ENCODE data around the gene TOMM70. TPM values are rescaled to one million over a fixed set of nuclear protein-coding genes. Genes with fewer than 3 reads are reported as not detected.
A peak's percentile ranks its signal among the peaks of the same experiment; 100 is the strongest.

The TOMM70 gene
- polyA plus RNA-seq, 2 of the 4 experiments (the other 2 are of a cell fraction) = 49.3 to 61.8 TPM

DNA sequence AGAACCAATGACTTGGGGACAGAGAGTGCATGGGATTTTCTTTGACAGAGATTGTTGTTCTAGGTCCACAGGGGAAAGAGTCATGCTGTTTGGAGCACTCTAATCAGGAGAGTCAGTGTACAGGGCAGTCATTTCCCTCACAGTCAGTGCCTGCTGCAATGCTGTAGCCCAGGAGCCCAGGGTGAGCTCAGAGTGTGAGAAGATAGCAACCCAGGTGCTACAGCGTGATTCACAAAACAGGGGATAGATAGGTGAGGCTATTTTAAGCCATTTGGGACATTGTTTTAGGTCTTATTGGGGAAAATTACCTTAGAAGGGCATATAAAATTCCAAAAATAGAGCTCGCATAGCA lies 37.7 kb upstream of the TOMM70 start:
- no peaks in the 10 kb centered on the region for H3K4me1 ChIP-seq
- TF ChIP-seq NR3C1 (IDR thresholded peaks at IDR 0.05) = no peak
- no peak for TF ChIP-seq POLR2AphosphoS2 (conservative IDR thresholded peaks at IDR 0.05; ENCODE audit: low read length)
- no peak for TF ChIP-seq CHD2 (IDR thresholded peaks at IDR 0.05; ENCODE audit: low read length, partially characterized antibody)
- TF ChIP-seq, protein P1, sequence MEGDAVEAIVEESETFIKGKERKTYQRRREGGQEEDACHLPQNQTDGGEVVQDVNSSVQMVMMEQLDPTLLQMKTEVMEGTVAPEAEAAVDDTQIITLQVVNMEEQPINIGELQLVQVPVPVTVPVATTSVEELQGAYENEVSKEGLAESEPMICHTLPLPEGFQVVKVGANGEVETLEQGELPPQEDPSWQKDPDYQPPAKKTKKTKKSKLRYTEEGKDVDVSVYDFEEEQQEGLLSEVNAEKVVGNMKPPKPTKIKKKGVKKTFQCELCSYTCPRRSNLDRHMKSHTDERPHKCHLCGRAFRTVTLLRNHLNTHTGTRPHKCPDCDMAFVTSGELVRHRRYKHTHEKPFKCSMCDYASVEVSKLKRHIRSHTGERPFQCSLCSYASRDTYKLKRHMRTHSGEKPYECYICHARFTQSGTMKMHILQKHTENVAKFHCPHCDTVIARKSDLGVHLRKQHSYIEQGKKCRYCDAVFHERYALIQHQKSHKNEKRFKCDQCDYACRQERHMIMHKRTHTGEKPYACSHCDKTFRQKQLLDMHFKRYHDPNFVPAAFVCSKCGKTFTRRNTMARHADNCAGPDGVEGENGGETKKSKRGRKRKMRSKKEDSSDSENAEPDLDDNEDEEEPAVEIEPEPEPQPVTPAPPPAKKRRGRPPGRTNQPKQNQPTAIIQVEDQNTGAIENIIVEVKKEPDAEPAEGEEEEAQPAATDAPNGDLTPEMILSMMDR (IDR thresholded peaks at IDR 0.05) = no peak
- no peak for TF ChIP-seq ZNF302 (CRISPR knock-in tag; IDR thresholded peaks at IDR 0.05)
- TF ChIP-seq RCOR1 (IDR thresholded peaks at IDR 0.05; ENCODE audit: low read depth, low read length) = no peak
- no peak for TF ChIP-seq FOSB (CRISPR knock-in tag; IDR thresholded peaks at IDR 0.05)
- no peak for TF ChIP-seq CHD4 (IDR thresholded peaks at IDR 0.05; ENCODE audit: borderline replicate concordance)
- TF ChIP-seq ELK1 (IDR thresholded peaks at IDR 0.05; ENCODE audit: low read depth, low read length) = no peak
- no peak for TF ChIP-seq ATOH8 (CRISPR knock-in tag; IDR thresholded peaks at IDR 0.05; ENCODE audit: low read depth)
- DNase-seq (ENCODE audit: low read depth in 1 of 2, low spot score in 1 of 2) (no peak), FAIRE-seq (no peak), ATAC-seq (no peak)
- H3K9me3 ChIP-seq = peaks cover 7% of the 10 kb centered on the region; the same call in 1 of the 3 replicates
- no peak overlapping the region for H3K4me3 ChIP-seq
- H3K4me2 ChIP-seq = no peak overlapping the region
- POLR2A ChIA-PET = interaction anchor here (0.5 kb wide), 1 partner anchor 1122 kb away, joined by 4 read pairs; no protein-coding TSS in a partner anchor
- WGBS (ENCODE audit: missing lambda C conversion rate) = 68% methylated on average over 2 of the region's 2 CpGs
- CTCF ChIA-PET = no interaction called here
- no peak overlapping the region for H3K27ac ChIP-seq

DNA sequence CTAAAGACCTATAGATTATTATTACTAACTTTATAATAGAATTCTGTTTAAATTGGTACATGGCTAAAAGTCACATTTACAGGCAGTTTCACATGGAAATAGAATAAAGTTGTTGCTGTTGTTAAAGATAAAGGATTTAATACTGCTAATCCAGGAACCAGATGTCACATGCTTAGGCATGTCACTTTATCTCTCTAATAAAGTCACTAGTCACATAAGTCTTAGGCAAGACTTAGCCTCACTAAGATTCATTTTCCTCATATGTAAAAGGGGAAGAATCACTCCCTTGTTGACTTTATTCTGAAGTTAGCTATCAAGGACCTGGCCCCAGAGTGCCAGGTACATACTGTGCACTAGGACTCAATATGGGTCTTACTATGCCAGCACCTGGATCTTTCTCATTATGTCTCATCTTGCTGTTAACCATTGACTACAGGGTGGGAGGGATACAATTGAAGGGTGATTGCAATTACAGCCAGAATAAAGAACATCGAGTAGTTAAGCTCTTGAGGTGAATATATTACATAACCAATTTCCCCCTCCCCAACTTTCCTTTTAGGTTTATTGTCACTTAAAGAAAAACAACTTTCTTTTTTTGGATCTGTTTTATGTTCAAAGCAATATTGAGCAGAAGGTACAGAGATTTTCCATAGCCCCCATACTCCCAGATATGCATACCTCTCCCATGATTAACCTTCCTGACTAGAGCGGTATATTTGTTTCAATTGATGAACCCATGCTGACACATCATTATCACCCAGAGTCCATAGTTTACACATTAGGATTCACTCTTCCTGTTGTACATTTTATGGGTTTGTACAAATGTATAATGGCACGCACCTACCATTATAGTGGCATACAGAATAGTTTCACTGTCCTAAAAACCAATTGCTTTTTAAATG lies 37.1 kb upstream of the TOMM70 start:
- H3K27ac ChIP-seq = no peak overlapping the region
- H3K4me1 ChIP-seq = no peaks in the 10 kb centered on the region
- H3K4me3 ChIP-seq = no peak overlapping the region
- no peak overlapping the region for H3K4me2 ChIP-seq
- ChIA-PET POLR2A (no interaction called here), CTCF (no interaction called here)
- peaks cover 7% of the 10 kb centered on the region; the same call in 1 of the 3 replicates for H3K9me3 ChIP-seq
- ATAC-seq = no peak
- DNase-seq (ENCODE audit: low read depth in 1 of 2, low spot score in 1 of 2) = no peak
- TF ChIP-seq MAFK (IDR thresholded peaks at IDR 0.05; ENCODE audit: partially characterized antibody) = peak; percentile 5
- no peak for TF ChIP-seq JUNB (IDR thresholded peaks at IDR 0.05)
- no peak for TF ChIP-seq NR3C1 (IDR thresholded peaks at IDR 0.05)
- no peak for FAIRE-seq
- WGBS (ENCODE audit: missing lambda C conversion rate) = 62% methylated on average over 3 of the region's 3 CpGs

- Histone ChIP-seq H3K9me3 (peaks cover 7% of the 10 kb centered on the region; the same call in 1 of the 3 replicates), H3K4me3 (no peak overlapping the region), H3K4me1 (no peaks in the 10 kb centered on the region), H3K27ac (no peak overlapping the region), H3K4me2 (no peak overlapping the region)
- ChIA-PET CTCF (no interaction called here), POLR2A (no interaction called here)
- DNase-seq (ENCODE audit: low read depth in 1 of 2, low spot score in 1 of 2) = no peak
- peak; percentile 39 for FAIRE-seq
- WGBS (ENCODE audit: missing lambda C conversion rate) = 65% methylated on average over 2 of the region's 2 CpGs
- ATAC-seq = no peak
- TF ChIP-seq KDM5A (IDR thresholded peaks at IDR 0.05) (no peak), RFX5 (IDR thresholded peaks at IDR 0.05) (no peak), MYC (IDR thresholded peaks at IDR 0.05; ENCODE audit: borderline replicate concordance, low read length) (no peak), ZSCAN20 (CRISPR knock-in tag; IDR thresholded peaks at IDR 0.05) (no peak), KDM1A (IDR thresholded peaks at IDR 0.05; ENCODE audit: low read depth) (no peak), BCL3 (IDR thresholded peaks at IDR 0.05) (no peak), FOXS1 (CRISPR knock-in tag; IDR thresholded peaks at IDR 0.05) (no peak), HMGXB4 (CRISPR knock-in tag; IDR thresholded peaks at IDR 0.05; ENCODE audit: borderline replicate concordance) (no peak), EP300 (IDR thresholded peaks at IDR 0.05) (no peak), CBX8 (IDR thresholded peaks at IDR 0.05) (no peak)
- TF ChIP-seq, protein P1 (IDR thresholded peaks at IDR 0.05) = no peak
- TF ChIP-seq, protein P2, sequence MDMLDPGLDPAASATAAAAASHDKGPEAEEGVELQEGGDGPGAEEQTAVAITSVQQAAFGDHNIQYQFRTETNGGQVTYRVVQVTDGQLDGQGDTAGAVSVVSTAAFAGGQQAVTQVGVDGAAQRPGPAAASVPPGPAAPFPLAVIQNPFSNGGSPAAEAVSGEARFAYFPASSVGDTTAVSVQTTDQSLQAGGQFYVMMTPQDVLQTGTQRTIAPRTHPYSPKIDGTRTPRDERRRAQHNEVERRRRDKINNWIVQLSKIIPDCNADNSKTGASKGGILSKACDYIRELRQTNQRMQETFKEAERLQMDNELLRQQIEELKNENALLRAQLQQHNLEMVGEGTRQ (IDR thresholded peaks at IDR 0.05) = no peak
Measured at GRCh38 chr3:100436951-100437350, 36.1 kb upstream of the TOMM70 start.

Data from A549 (cell line).